Progenitor cell of endocrine pancreas (in vitro differentiated cells): Measurements from ENCODE around the gene ADAM12. TPM values are rescaled to one million over a fixed set of nuclear protein-coding genes. Genes with fewer than 3 reads are reported as not detected.

Experiments used
- DNase-seq: peaks from one replicate; pipeline ENCODE4 v3.0.0; 2021; ENCODE audit warnings: low spot score; ENCODE audit not compliant: unreplicated experiment
- H3K27ac Mint-ChIP-seq: 2 replicates; pipeline ENCODE4 v1.8.0; 2021; ENCODE audit warnings: mild to moderate bottlenecking, moderate library complexity, mixed read lengths
- H3K27me3 Mint-ChIP-seq: 2 replicates; pipeline ENCODE4 v1.8.0; 2021; ENCODE audit warnings: mixed read lengths
- H3K36me3 Mint-ChIP-seq: 2 replicates; pipeline ENCODE4 v1.8.0; 2022; ENCODE audit warnings: mixed read lengths; ENCODE audit not compliant: insufficient read depth
- H3K4me1 Mint-ChIP-seq: 2 replicates; pipeline ENCODE4 v1.8.0; 2021; ENCODE audit warnings: low read depth, mixed read lengths
- H3K4me3 Mint-ChIP-seq: 2 replicates; pipeline ENCODE4 v1.8.0; 2021; ENCODE audit warnings: low read depth, mild to moderate bottlenecking, moderate library complexity, mixed read lengths
- H3K9me3 Mint-ChIP-seq: 2 replicates; pipeline ENCODE4 v1.8.0; 2021; ENCODE audit warnings: low read depth, mixed read lengths
- CTCF ChIP-seq: fragments of 200-600 bp; sonication (generic); IDR thresholded peaks from one replicate; pipeline ENCODE4 v1.5.0; 2021; ENCODE audit warnings: antibody characterized with exemption, mild to moderate bottlenecking; ENCODE audit not compliant: unreplicated experiment
- total RNA-seq: library from RNA; stranded (reverse); gene quantifications from 2 replicates; pipeline ENCODE4 v1.2.1, GENCODE V29; 2021

The ADAM12 gene
- total RNA-seq, 1 donor from 2014 or later = 1.8 TPM

GRCh38 chr10:125984346-125984745 lies 403.9 kb downstream of the ADAM12 start:
- no peak overlapping the region for H3K4me3 Mint-ChIP-seq
- H3K27me3 Mint-ChIP-seq = peaks cover 16% of the 10 kb centered on the region
- H3K4me1 Mint-ChIP-seq = peaks cover 4% of the 10 kb centered on the region
- H3K27ac Mint-ChIP-seq = no peak overlapping the region
- H3K9me3 Mint-ChIP-seq = no peaks in the 10 kb centered on the region
- no peaks in the 10 kb centered on the region for H3K36me3 Mint-ChIP-seq
- no peak for TF ChIP-seq CTCF
- no peak for DNase-seq

GRCh38 chr10:125983656-125984055 lies 404.6 kb downstream of the ADAM12 start:
- Mint-ChIP-seq H3K4me3 (no peak overlapping the region), H3K4me1 (peaks cover 4% of the 10 kb centered on the region), H3K27ac (no peak overlapping the region), H3K36me3 (no peaks in the 10 kb centered on the region), H3K9me3 (no peaks in the 10 kb centered on the region), H3K27me3 (peaks cover 20% of the 10 kb centered on the region)
- no peak for TF ChIP-seq CTCF
- no peak for DNase-seq

GRCh38 chr10:125983161-125983560 lies 405.1 kb downstream of the ADAM12 start:
- Mint-ChIP-seq H3K4me1 (peaks cover 4% of the 10 kb centered on the region), H3K27me3 (peaks cover 20% of the 10 kb centered on the region), H3K27ac (no peak overlapping the region), H3K4me3 (no peak overlapping the region), H3K9me3 (no peaks in the 10 kb centered on the region), H3K36me3 (no peaks in the 10 kb centered on the region)
- TF ChIP-seq CTCF = no peak
- DNase-seq = no peak

- H3K27me3 Mint-ChIP-seq = peaks cover 22% of the 10 kb centered on the region
- no peak for DNase-seq
- H3K36me3 Mint-ChIP-seq = no peaks in the 10 kb centered on the region
- H3K4me1 Mint-ChIP-seq = peaks cover 4% of the 10 kb centered on the region
- H3K27ac Mint-ChIP-seq = no peak overlapping the region
- peak; percentile 80 for TF ChIP-seq CTCF
- no peak overlapping the region for H3K4me3 Mint-ChIP-seq
- no peaks in the 10 kb centered on the region for H3K9me3 Mint-ChIP-seq
Observed at GRCh38 chr10:125982260-125982948, 405.9 kb downstream of the ADAM12 start.

GRCh38 chr10:125980521-125981035 lies 407.7 kb downstream of the ADAM12 start:
- no peak for TF ChIP-seq CTCF
- no peak overlapping the region for H3K27ac Mint-ChIP-seq
- H3K4me1 Mint-ChIP-seq = peaks cover 6% of the 10 kb centered on the region
- no peak overlapping the region for H3K4me3 Mint-ChIP-seq
- no peaks in the 10 kb centered on the region for H3K9me3 Mint-ChIP-seq
- DNase-seq = no peak
- H3K27me3 Mint-ChIP-seq = peaks cover 21% of the 10 kb centered on the region
- H3K36me3 Mint-ChIP-seq = no peaks in the 10 kb centered on the region
